Prostate gland (tissue), 2 donors: ENCODE measurements around the gene FYTTD1.

Experiments used
- POLR2A ChIP-seq: fragments of 450-650 bp; IDR thresholded peaks from one replicate; pipeline ENCODE4 v1.6.1; 2016; ENCODE audit warnings: antibody characterized with exemption, mild to moderate bottlenecking
- POLR2AphosphoS5 ChIP-seq: sonication (generic); formaldehyde crosslinking; IDR thresholded peaks from one replicate; pipeline ENCODE4 v1.6.1; 2017; ENCODE audit warnings: antibody characterized with exemption
- TF ChIP-seq, protein P1 (sequence below), 4 experiments: fragments of 200-600 bp in 2 of 4; fragments of 450-650 bp in 2 of 4; sonication (generic) in 2 of 4; IDR thresholded peaks; 1 replicate in 3 of 4; 2 replicates in 1 of 4; pipeline ENCODE4 v1.5.1; 2016 to 2019; ENCODE audit warnings: antibody characterized with exemption in 4 of 4, mild to moderate bottlenecking in 2 of 4, moderate library complexity in 2 of 4

DNA sequence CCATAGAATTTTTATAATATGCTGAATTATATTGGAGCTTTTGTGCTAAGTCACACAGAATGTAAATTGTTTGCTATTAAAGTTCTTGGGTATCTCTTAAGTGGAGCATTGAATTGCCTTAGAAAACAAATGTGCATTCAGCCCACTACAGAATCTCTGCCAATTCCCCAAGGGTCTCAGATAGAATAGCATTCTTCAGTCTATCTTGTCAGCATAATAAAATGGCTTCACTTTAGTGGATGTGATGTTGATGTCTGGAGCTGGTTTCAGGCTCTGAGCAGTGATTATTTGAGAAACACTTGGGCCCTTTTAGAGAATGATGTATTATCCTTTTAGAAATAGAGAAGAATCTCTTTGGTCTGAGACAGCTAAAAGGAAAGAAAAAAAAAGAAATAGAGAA, 86.6 kb downstream of the FYTTD1 start:
- TF ChIP-seq POLR2AphosphoS5 = no peak
- TF ChIP-seq POLR2A = no peak
- TF ChIP-seq, protein P1, sequence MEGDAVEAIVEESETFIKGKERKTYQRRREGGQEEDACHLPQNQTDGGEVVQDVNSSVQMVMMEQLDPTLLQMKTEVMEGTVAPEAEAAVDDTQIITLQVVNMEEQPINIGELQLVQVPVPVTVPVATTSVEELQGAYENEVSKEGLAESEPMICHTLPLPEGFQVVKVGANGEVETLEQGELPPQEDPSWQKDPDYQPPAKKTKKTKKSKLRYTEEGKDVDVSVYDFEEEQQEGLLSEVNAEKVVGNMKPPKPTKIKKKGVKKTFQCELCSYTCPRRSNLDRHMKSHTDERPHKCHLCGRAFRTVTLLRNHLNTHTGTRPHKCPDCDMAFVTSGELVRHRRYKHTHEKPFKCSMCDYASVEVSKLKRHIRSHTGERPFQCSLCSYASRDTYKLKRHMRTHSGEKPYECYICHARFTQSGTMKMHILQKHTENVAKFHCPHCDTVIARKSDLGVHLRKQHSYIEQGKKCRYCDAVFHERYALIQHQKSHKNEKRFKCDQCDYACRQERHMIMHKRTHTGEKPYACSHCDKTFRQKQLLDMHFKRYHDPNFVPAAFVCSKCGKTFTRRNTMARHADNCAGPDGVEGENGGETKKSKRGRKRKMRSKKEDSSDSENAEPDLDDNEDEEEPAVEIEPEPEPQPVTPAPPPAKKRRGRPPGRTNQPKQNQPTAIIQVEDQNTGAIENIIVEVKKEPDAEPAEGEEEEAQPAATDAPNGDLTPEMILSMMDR (IDR thresholded peaks at IDR 0.05) = no peak
